ENCODE data around the gene OSBPL7.

- TF ChIP-seq EGR1 (IDR thresholded peaks at IDR 0.05; ENCODE audit: low read depth in 2 of 2), result no peak
- TF ChIP-seq MAX (IDR thresholded peaks at IDR 0.05), result no peak
- no peak for TF ChIP-seq CTCF (IDR thresholded peaks at IDR 0.05; ENCODE audit: low read depth, low read length, missing input control)
- no peak for TF ChIP-seq RXRA (IDR thresholded peaks at IDR 0.05)
- no peak for TF ChIP-seq NR2F2 (IDR thresholded peaks at IDR 0.05)
- no peak for TF ChIP-seq REST (IDR thresholded peaks at IDR 0.05)
- TF ChIP-seq YY1 (IDR thresholded peaks at IDR 0.05), result no peak
- TF ChIP-seq RAD21 (IDR thresholded peaks at IDR 0.05), result no peak
- TF ChIP-seq ATF3 (IDR thresholded peaks at IDR 0.05), result no peak
- no peak for TF ChIP-seq FOXA1 (IDR thresholded peaks at IDR 0.05)
- TF ChIP-seq GABPA (IDR thresholded peaks at IDR 0.05 in 1 of 2, conservative IDR thresholded peaks at IDR 0.05 in 1 of 2), result no peak
Observed at GRCh38 chr17:47844227-47844626, 22.6 kb upstream of the OSBPL7 start.

Data from liver (tissue), 3 donors.